ENCODE measurements around the gene MAB21L4. TPM values are rescaled to one million over a fixed set of nuclear protein-coding genes. Genes with fewer than 3 reads are reported as not detected.

Gene MAB21L4
- total RNA-seq, 4 donors from 2014 or later, result 0.33 to 0.81 TPM; not detected in 2

DNA sequence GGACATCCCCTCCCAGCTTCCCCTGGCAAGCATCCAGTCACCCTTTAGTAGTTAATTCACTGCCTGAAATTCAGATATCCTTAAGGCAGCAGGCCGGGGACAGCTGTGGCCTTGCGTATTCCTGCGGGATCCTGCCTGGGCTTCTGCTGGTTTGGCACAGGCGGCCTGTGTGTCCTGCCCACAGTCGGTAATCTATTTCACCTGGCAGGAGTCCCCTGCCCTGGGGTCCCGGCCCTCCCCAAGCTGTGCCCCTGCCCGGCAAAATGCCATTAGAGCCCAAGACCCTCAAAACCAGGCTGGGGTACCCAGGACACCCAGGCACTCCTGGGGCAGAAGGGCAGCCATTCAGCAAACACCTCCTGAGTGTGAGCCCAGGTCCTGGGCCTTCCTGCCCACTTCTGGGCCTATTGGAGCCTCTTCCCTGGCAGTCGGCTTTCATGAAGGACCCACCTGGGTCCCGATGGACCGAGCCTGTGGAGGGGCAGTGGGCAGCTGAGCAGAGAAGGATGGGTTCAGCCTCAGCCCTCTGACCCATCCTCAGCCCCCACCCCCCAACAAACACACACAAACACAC, 21.8 kb upstream of the MAB21L4 start:
- Histone ChIP-seq H3K4me3 (replicated peaks in 1 of 3) (no peak overlapping the region), H3K9me3 (no peaks in the 10 kb centered on the region), H3K27me3 (no peaks in the 10 kb centered on the region), H3K27ac (no peak overlapping the region), H3K36me3 (no peaks in the 10 kb centered on the region), H3K4me1 (peaks cover 0 to 48% of the 10 kb centered on the region in 2 donors)
- intact Hi-C loops (cut with DNase I), result loop anchor here (10.0 kb wide), 1 partner anchor 77 kb away; the partner anchor contains the start of gene SNED1
- TF ChIP-seq POLR2A (IDR thresholded peaks at IDR 0.05), result no peak
- TF ChIP-seq, protein P1, sequence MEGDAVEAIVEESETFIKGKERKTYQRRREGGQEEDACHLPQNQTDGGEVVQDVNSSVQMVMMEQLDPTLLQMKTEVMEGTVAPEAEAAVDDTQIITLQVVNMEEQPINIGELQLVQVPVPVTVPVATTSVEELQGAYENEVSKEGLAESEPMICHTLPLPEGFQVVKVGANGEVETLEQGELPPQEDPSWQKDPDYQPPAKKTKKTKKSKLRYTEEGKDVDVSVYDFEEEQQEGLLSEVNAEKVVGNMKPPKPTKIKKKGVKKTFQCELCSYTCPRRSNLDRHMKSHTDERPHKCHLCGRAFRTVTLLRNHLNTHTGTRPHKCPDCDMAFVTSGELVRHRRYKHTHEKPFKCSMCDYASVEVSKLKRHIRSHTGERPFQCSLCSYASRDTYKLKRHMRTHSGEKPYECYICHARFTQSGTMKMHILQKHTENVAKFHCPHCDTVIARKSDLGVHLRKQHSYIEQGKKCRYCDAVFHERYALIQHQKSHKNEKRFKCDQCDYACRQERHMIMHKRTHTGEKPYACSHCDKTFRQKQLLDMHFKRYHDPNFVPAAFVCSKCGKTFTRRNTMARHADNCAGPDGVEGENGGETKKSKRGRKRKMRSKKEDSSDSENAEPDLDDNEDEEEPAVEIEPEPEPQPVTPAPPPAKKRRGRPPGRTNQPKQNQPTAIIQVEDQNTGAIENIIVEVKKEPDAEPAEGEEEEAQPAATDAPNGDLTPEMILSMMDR (IDR thresholded peaks at IDR 0.05), result no peak
- DNase-seq, result peak in 1 of 2 donors; percentile 0
- 94% methylated on average over 9 of the region's 10 CpGs; no CpG with 5 or more reads in 1 of the 2 donors for WGBS, 2 donors

DNA sequence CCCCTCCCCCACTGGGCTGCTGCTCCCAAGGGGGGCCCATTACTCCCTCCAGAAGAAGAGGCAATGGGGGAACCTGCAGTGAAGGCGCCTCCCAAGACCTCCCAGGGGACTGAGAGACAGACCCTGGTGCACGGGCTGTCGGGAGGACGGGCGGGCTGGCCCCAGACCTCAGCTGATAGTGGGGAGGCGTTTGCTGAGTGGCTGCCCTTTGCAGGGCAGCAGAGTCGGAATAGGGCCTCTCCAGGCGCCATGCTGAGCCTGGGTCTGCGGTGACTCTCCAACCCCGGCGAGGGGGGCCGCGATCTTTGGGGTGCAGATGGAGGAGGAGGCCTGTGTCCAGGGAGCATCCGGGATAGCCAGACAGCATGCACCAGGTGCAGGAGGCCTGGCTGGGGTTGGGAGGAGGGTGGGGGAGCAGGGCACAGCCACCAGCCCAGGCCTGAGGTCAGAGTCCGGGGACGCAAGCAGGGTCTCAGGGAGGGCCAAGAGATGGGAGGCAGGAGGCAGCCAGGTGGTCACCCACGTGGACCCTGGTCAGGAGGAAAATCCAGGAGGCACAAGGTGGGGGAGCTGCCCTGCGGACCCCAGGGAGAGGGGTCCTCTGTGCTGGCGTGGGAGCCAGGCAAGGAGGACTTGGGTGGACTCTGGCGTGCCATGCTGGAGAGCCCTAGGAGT, 21.2 kb upstream of the MAB21L4 start:
- Histone ChIP-seq H3K36me3 (no peaks in the 10 kb centered on the region), H3K4me1 (peaks cover 0 to 48% of the 10 kb centered on the region in 2 donors), H3K4me3 (replicated peaks in 1 of 3) (no peak overlapping the region), H3K27me3 (no peaks in the 10 kb centered on the region), H3K27ac (no peak overlapping the region), H3K9me3 (no peaks in the 10 kb centered on the region)
- intact Hi-C loops (cut with DNase I), result loop anchor here (10.0 kb wide), 1 partner anchor 78 kb away; the partner anchor contains the start of gene SNED1
- TF ChIP-seq, protein P1 (IDR thresholded peaks at IDR 0.05), result no peak
- TF ChIP-seq POLR2A (IDR thresholded peaks at IDR 0.05), result no peak
- WGBS, 2 donors, result 87 to 95% methylated on average over 19 to 20 of the region's 20 CpGs
- DNase-seq, result peak in 1 of 2 donors; percentile 0

GRCh38 chr2:240916571-240917008, 20.6 kb upstream of the MAB21L4 start:
- Histone ChIP-seq H3K27ac (no peak overlapping the region), H3K27me3 (no peaks in the 10 kb centered on the region), H3K36me3 (no peaks in the 10 kb centered on the region), H3K9me3 (no peaks in the 10 kb centered on the region), H3K4me3 (replicated peaks in 1 of 3) (no peak overlapping the region), H3K4me1 (peaks cover 0 to 44% of the 10 kb centered on the region in 2 donors)
- 5 to 45% methylated on average over 8 to 13 of the region's 24 CpGs for WGBS, 2 donors
- DNase-seq, result peak; percentile 44 to 58
- TF ChIP-seq, protein P1 (IDR thresholded peaks at IDR 0.05), result no peak
- no peak for TF ChIP-seq POLR2A (IDR thresholded peaks at IDR 0.05)
- intact Hi-C loops (cut with DNase I), result loop anchor here (10.0 kb wide), 1 partner anchor 78 kb away; the partner anchor contains the start of gene SNED1

DNA sequence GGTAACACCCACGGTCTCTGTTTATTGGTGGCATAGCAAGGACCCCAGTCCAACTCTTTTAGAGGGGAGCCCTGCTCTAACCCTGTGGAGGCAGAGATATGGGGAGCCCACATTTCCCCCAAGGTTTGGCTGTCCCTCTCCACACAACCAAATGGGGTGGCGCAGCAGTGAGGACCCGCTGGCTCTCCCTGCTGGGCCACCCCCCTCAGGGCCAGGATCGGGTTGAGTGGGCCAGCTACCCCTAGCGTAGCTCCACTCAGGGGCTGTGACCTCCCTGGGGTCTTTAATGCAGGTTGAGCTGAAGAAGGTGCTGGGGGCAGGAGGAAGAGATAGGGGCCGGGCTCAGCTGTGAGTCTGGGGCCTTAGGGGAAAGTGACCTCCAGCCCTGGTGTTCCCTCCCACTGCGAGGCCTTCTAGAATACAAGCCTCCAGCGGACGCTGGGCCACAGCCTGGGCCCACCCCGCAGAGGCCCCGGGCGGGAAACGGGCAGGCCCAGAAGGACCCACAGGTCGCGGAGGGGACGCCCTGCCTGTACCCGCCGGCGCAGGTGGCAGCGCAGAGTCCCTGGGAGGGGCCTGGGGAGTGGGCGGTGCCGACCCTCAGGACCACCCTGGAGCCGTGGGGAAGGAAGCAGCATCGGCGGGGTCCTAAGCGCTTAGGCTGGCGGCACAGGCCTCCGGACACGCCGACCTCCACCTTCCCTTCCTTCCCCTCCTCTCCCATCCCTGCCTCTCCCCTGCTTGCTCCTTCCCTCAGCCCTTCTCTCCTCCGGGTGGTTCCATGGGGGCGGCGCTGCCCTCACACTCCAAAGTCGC, 19.8 kb upstream of the MAB21L4 start:
- Histone ChIP-seq H3K4me1 (peaks cover 0 to 43% of the 10 kb centered on the region in 2 donors), H3K27ac (no peak overlapping the region), H3K36me3 (no peaks in the 10 kb centered on the region), H3K27me3 (no peaks in the 10 kb centered on the region), H3K4me3 (replicated peaks in 1 of 3) (no peak overlapping the region), H3K9me3 (no peaks in the 10 kb centered on the region)
- DNase-seq, result no peak
- 22 to 48% methylated on average over 10 to 29 of the region's 34 CpGs for WGBS, 2 donors
- TF ChIP-seq POLR2A (IDR thresholded peaks at IDR 0.05), result no peak
- TF ChIP-seq, protein P1 (IDR thresholded peaks at IDR 0.05), result no peak
- intact Hi-C loops (cut with DNase I), result loop anchor here (10.0 kb wide), 1 partner anchor 79 kb away; the partner anchor contains the start of gene SNED1

Data from thyroid gland (tissue), 4 donors.